Sigmoid colon (tissue), 3 donors: Measurements from ENCODE around the gene SPTA1.

ENCODE experiments used
- POLR2A ChIP-seq, 2 donors: fragments of 450-650 bp; IDR thresholded peaks; one replicate each; pipeline ENCODE4 v1.6.1; 2016; ENCODE audit warnings: antibody characterized with exemption in 2 of 2, mild to moderate bottlenecking in 2 of 2, moderate library complexity in 2 of 2
- TF ChIP-seq, protein P1 (sequence below), 4 experiments: fragments of 450-650 bp in 3 of 4; fragments of 200-600 bp in 1 of 4; IDR thresholded peaks; one replicate each; pipeline ENCODE4 v1.5.1; 2016 to 2019; ENCODE audit warnings: antibody characterized with exemption in 4 of 4, mild to moderate bottlenecking in 3 of 4, moderate library complexity in 2 of 4

DNA sequence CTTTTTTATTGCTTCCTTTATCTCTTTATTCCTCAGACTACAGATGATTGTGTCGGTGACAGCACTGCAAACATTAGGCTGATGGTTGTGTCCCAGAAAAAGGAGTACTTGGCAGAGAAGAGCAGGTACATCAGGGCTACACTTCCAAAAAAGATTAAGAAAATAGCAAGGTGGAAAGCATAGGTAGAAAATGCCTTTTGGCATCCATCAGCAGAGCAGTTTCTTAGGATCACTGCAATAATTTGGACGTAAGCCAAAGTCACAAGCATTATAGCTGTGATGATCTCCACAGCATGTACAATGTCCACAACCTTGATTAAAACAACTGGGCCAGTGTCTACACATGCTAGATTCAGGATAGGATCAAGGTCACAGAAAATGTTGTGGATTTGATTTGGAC is 8.1 kb upstream of the SPTA1 start:
- TF ChIP-seq, protein P1, sequence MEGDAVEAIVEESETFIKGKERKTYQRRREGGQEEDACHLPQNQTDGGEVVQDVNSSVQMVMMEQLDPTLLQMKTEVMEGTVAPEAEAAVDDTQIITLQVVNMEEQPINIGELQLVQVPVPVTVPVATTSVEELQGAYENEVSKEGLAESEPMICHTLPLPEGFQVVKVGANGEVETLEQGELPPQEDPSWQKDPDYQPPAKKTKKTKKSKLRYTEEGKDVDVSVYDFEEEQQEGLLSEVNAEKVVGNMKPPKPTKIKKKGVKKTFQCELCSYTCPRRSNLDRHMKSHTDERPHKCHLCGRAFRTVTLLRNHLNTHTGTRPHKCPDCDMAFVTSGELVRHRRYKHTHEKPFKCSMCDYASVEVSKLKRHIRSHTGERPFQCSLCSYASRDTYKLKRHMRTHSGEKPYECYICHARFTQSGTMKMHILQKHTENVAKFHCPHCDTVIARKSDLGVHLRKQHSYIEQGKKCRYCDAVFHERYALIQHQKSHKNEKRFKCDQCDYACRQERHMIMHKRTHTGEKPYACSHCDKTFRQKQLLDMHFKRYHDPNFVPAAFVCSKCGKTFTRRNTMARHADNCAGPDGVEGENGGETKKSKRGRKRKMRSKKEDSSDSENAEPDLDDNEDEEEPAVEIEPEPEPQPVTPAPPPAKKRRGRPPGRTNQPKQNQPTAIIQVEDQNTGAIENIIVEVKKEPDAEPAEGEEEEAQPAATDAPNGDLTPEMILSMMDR (IDR thresholded peaks at IDR 0.05): no peak
- TF ChIP-seq POLR2A (IDR thresholded peaks at IDR 0.05): no peak
